Small intestine (tissue), 16 donors: ENCODE data around the gene PEX26. TPM values are rescaled to one million over a fixed set of nuclear protein-coding genes. Genes with fewer than 3 reads are reported as not detected.

ENCODE experiments used
- DNase-seq, 2 donors: peaks; one replicate each; pipeline versions ENCODE4 v3.0.0 to v3.0.0-alpha.2; 2013
- FAIRE-seq: peaks from 2 replicates; lab custom pipeline; 2012; peaks lifted over from hg19 to GRCh38; lab: Jason Lieb, UNC
- H3K27ac ChIP-seq, 3 donors: one replicate each; pipeline ENCODE4 v1.5.1; 2013; ENCODE audit warnings: low read length in 2 of 3, mild to moderate bottlenecking in 2 of 3, control low read depth in 1 of 3, inconsistent platforms in 1 of 3, low read depth in 1 of 3, moderate library complexity in 1 of 3
- H3K27me3 ChIP-seq, 3 donors: one replicate each; pipeline ENCODE4 v1.6.1; 2013; ENCODE audit warnings: low read length in 3 of 3, inconsistent platforms in 1 of 3; ENCODE audit not compliant: control insufficient read depth in 3 of 3, insufficient read depth in 3 of 3
- H3K36me3 ChIP-seq, 3 donors: one replicate each; pipeline ENCODE4 v1.6.1; 2013; ENCODE audit warnings: low read length in 3 of 3, inconsistent platforms in 1 of 3, low read depth in 1 of 3, mild to moderate bottlenecking in 1 of 3, moderate library complexity in 1 of 3; ENCODE audit not compliant: control insufficient read depth in 3 of 3, insufficient read depth in 2 of 3
- H3K4me1 ChIP-seq, 3 donors: one replicate each; pipeline ENCODE4 v1.6.1; 2013; ENCODE audit warnings: low read length in 2 of 3, inconsistent platforms in 1 of 3, low read depth in 1 of 3, mild to moderate bottlenecking in 1 of 3, moderate library complexity in 1 of 3; ENCODE audit not compliant: control insufficient read depth in 3 of 3, insufficient read depth in 2 of 3
- H3K4me3 ChIP-seq, 3 donors: one replicate each; pipeline ENCODE4 v1.5.1; 2013; ENCODE audit warnings: low read length in 3 of 3, control low read depth in 1 of 3, inconsistent platforms in 1 of 3, low read depth in 1 of 3, mild to moderate bottlenecking in 1 of 3, moderate library complexity in 1 of 3
- H3K9me3 ChIP-seq, 2 donors: one replicate each; pipeline ENCODE4 v1.6.1; 2013; ENCODE audit warnings: low read depth in 1 of 2, low read length in 1 of 2; ENCODE audit not compliant: control insufficient read depth in 2 of 2, insufficient read depth in 1 of 2
- WGBS, 3 donors: extraction: QIAGEN DNeasy Blood & Tissue Kit; methylation state at CpG; one replicate each; pipeline ENCODE4 v1.1.7; 2013; 5-methylcytosine and 5-hydroxymethylcytosine counted together
- long read RNA-seq, 10 donors: transcript quantifications; one replicate each; lab custom pipeline, GENCODE V29; 2026
- polyA plus RNA-seq, 4 donors: library from polyadenylated mRNA; stranded (reverse) in 3 of 4; unstranded in 1 of 4; fragments of 200-250 nt in 3 of 4; fragments of 120-200 nt in 1 of 4; gene quantifications; one replicate each; pipeline versions ENCODE4 v1.2.1 to v1.2.3, GENCODE V29; 2013
- donor health status: healthy with polysubstance abuse.
- donor health status: control.
- donor health status: control.
- donor health status: Bipolar disorder and iron deficiency.
- donor health status: healthy.

Gene PEX26
- polyA plus RNA-seq: 10 to 100 TPM; 23.2 to 48.0 (median 31.4) TPM
- long read RNA-seq, donor 1, partial matches to known transcripts: 13 of 15 reads
- long read RNA-seq, donor 1, other reads (novel, unspliced or antisense): 0 of 15 reads
- long read RNA-seq, donor 2: 0 reads
- long read RNA-seq, donor 3, partial matches to known transcripts: 5 of 8 reads
- long read RNA-seq, donor 3, other reads (novel, unspliced or antisense): 0 of 8 reads
- long read RNA-seq, donor 4: 0 reads
- long read RNA-seq, donor 5: 0 reads
- long read RNA-seq, donor 6, full-length matches to known transcripts: 4 of 4 reads
- long read RNA-seq, donor 6, partial matches to known transcripts: 0 of 4 reads
- long read RNA-seq, donor 6, other reads (novel, unspliced or antisense): 0 of 4 reads
- long read RNA-seq, donor 7, full-length matches to known transcripts: 4 of 31 reads
- long read RNA-seq, donor 7, partial matches to known transcripts: 27 of 31 reads
- long read RNA-seq, donor 7, other reads (novel, unspliced or antisense): 0 of 31 reads
- long read RNA-seq, donor 8: 0 reads
- long read RNA-seq, donor 9: 0 reads
- long read RNA-seq, donor 10, partial matches to known transcripts: 8 of 9 reads
- long read RNA-seq, donor 10, other reads (novel, unspliced or antisense): 0 of 9 reads

GRCh38 chr22:18077639-18078328, at the start of gene PEX26:
Gene PEX26 (plus strand): TSS chr22:18077990. CDS start chr22:18078377, 387 bp downstream.
- peaks cover 0 to 22% (median 6%) of the 10 kb centered on the region in 3 donors for H3K4me1 ChIP-seq
- no peaks in the 10 kb centered on the region for H3K9me3 ChIP-seq
- peak within 1 kb of the TSS; percentile 81 to 89 (median 85) for H3K27ac ChIP-seq
- 0 to 1% (median 0%) methylated on average over 49 to 50 of the region's 50 CpGs for WGBS, 3 donors
- FAIRE-seq: no peak
- peaks cover 7 to 16% (median 12%) of the 10 kb centered on the region in 3 donors for H3K36me3 ChIP-seq
- H3K27me3 ChIP-seq: no peaks in the 10 kb centered on the region
- peak within 1 kb of the TSS; percentile 67 to 90 (median 84) for H3K4me3 ChIP-seq
- peak; percentile 97 for DNase-seq

GRCh38 chr22:18028817-18029527, 48.8 kb upstream of the PEX26 start:
- DNase-seq (no peak), FAIRE-seq (no peak)
- Histone ChIP-seq H3K9me3 (no peaks in the 10 kb centered on the region), H3K4me3 (no peak overlapping the region), H3K27me3 (peaks cover 0 to 3% (median 0%) of the 10 kb centered on the region in 3 donors), H3K36me3 (no peaks in the 10 kb centered on the region), H3K4me1 (peaks cover 0 to 7% (median 3%) of the 10 kb centered on the region in 3 donors), H3K27ac (no peak overlapping the region)
- WGBS, 3 donors: 33 to 56% (median 46%) methylated on average over 3 of the region's 3 CpGs

- peaks cover 0 to 4% (median 3%) of the 10 kb centered on the region in 3 donors for H3K4me1 ChIP-seq
- no peaks in the 10 kb centered on the region for H3K9me3 ChIP-seq
- H3K27ac ChIP-seq: no peak overlapping the region
- no peak overlapping the region for H3K4me3 ChIP-seq
- 56 to 70% (median 67%) methylated on average over 2 of the region's 2 CpGs for WGBS, 3 donors
- no peaks in the 10 kb centered on the region for H3K36me3 ChIP-seq
- no peak for FAIRE-seq
- no peak for DNase-seq
- H3K27me3 ChIP-seq: peaks cover 0 to 3% (median 0%) of the 10 kb centered on the region in 3 donors
Measured at GRCh38 chr22:18029686-18030267, 48.0 kb upstream of the PEX26 start.

GRCh38 chr22:18031695-18032454, 45.9 kb upstream of the PEX26 start:
- peaks cover 0 to 3% (median 0%) of the 10 kb centered on the region in 3 donors for H3K4me1 ChIP-seq
- no peaks in the 10 kb centered on the region for H3K36me3 ChIP-seq
- no peak overlapping the region for H3K4me3 ChIP-seq
- 57 to 70% (median 60%) methylated on average over 10 of the region's 10 CpGs for WGBS, 3 donors
- DNase-seq (no peak), FAIRE-seq (no peak)
- H3K27ac ChIP-seq: no peak overlapping the region
- no peaks in the 10 kb centered on the region for H3K27me3 ChIP-seq
- H3K9me3 ChIP-seq: no peaks in the 10 kb centered on the region

GRCh38 chr22:18032455-18033101, 45.2 kb upstream of the PEX26 start:
- Histone ChIP-seq H3K27me3 (no peaks in the 10 kb centered on the region), H3K9me3 (no peaks in the 10 kb centered on the region), H3K27ac (peak overlapping the region in 1 of 3 donors; percentile 8), H3K4me3 (no peak overlapping the region), H3K4me1 (peaks cover 0 to 3% (median 0%) of the 10 kb centered on the region in 3 donors), H3K36me3 (no peaks in the 10 kb centered on the region)
- 12 to 48% (median 28%) methylated on average over 6 of the region's 6 CpGs for WGBS, 3 donors
- FAIRE-seq (no peak), DNase-seq (peak; percentile 28 to 68)

- H3K36me3 ChIP-seq: no peaks in the 10 kb centered on the region
- no peak overlapping the region for H3K4me3 ChIP-seq
- H3K27ac ChIP-seq: peak overlapping the region in 1 of 3 donors; percentile 6
- FAIRE-seq (no peak), DNase-seq (no peak)
- H3K27me3 ChIP-seq: no peaks in the 10 kb centered on the region
- H3K4me1 ChIP-seq: peaks cover 0 to 3% (median 0%) of the 10 kb centered on the region in 3 donors
- no peaks in the 10 kb centered on the region for H3K9me3 ChIP-seq
- WGBS, 3 donors: 79 to 82% (median 82%) methylated on average over 6 of the region's 6 CpGs
Measured at GRCh38 chr22:18033204-18033998, 44.4 kb upstream of the PEX26 start.
